GM21528 (cell line): ENCODE measurements around the gene EIF5AL1.
"Not testable (repeated sequence)": the region's sequence is repeated elsewhere in the genome, so short reads cannot be mapped to it uniquely, and the experiment has no call there.

Source experiments
- ATAC-seq: cut with Tn5 transposase; IDR thresholded peaks from one replicate; pipeline ENCODE4 v1.9.1; 2021; ENCODE audit warnings: mild to moderate bottlenecking, moderate library complexity; ENCODE audit not compliant: unreplicated experiment, low FRiP score

The EIF5AL1 gene

DNA sequence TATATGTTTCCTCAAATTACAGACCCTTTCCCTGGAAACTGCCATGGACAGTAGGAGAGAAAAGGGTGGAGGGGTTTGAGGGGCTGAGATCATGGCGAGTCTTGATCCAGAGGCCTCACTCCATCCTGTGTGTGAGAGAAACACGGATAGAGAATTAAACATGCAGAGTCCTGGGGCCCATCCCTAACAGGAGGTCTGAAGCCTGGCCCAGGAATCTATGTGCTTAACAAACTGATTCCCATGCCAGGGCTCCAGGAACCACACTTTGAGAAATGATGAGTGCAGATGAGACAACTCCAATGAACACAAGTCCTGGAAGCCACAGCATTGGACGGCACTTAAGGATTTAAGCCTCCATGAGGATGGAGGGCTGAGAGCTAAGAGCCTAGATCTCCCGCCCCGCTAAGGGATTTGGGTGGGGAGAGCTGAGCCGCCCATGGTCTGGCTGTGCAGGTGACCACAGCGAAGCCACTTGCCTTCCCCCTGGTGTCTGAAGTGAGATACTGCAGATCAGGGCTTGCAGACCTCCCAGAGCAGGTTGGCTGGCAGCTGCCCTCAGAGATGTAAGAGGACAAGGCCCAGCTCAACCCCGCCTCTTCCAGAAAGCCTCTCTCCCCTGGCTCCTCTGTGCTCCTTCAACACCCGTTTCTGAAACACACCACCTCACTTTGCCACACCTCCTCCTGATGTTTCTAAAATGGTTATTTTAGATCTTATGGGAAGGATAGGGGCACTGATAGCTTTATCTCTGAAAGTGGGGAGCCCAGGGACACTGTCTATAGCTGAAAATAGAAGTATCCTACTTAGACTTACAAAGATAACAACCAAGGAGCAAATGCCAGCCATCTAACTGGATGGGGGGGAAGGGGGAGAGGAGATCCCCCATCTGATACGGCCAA is 24.8 kb upstream of the EIF5AL1 start:
- ATAC-seq: peak; percentile 69

DNA sequence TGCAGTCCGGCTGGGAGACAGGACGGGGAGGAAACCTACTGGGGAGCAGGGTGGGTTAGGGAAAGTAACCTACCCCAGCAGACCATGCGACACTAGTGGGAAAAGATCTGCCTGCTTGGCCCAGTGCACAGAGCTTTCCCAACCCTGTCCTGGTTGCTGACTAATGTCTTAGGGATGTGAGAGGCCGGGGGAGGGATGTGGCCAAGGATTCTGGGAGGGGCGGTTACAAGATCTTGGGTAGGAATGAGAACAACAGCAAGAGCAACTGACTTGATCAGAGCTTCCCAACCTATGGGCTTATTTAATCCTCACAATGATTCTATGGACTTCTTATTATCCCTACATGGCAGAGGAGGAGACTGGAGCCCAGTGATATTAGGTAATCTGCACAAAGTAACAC is 24.0 kb upstream of the EIF5AL1 start:
- no peak for ATAC-seq

DNA sequence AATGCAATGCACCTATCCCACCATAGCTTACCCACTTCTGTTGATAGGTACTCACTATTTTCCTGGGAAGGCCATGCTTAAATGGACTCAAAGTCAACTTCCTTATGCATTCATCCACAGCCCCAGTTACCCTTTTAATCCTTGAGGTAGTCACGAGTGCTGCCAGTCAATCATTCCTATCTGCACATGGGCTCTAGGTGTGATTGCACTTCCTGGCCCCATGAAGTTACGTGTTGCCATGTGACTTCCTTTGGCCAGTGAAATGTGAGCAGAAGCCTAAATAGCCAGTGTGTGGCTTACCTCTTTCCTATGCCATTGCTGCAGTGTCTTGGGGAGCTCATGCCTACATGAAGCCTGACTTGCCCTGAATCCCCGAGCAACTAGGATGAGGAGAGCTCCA is 23.5 kb upstream of the EIF5AL1 start:
- no peak for ATAC-seq

DNA sequence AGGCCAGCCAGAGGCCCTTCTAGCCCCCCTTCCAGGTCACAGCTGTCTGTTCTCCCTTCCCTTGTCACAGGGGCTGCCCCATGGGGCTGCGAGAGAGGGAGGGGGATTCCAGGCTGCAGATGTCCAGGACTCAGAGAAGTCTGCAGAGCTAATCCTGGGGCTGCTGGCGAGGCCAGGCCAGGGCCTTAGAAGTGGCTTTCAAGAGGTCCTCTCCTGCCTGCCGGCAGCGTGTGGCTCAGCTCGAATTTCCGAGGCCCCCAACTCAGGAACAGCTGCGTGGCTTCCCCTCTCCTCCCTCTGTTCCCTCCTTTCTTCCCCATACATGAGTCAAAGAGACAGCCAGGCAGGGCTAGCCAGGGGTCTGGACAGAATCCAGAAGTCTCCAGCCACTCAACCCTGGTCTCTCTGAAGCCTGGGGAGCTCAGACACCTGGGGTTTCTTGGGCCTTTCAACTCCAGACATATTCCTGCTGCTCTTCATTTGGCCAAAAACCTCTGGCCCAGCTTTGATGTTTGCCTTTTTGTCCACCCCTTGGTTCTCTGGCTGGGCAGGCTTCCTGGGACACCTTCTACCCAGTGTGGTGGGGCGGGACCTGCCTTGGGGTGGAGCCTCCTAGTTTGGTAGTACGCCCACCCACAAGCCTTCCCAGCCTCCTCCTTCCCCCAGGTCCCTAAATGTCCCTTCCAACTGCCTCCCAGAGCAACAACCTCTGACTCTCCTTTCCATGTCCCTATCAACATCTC is 21.8 kb upstream of the EIF5AL1 start:
- ATAC-seq: no peak

DNA sequence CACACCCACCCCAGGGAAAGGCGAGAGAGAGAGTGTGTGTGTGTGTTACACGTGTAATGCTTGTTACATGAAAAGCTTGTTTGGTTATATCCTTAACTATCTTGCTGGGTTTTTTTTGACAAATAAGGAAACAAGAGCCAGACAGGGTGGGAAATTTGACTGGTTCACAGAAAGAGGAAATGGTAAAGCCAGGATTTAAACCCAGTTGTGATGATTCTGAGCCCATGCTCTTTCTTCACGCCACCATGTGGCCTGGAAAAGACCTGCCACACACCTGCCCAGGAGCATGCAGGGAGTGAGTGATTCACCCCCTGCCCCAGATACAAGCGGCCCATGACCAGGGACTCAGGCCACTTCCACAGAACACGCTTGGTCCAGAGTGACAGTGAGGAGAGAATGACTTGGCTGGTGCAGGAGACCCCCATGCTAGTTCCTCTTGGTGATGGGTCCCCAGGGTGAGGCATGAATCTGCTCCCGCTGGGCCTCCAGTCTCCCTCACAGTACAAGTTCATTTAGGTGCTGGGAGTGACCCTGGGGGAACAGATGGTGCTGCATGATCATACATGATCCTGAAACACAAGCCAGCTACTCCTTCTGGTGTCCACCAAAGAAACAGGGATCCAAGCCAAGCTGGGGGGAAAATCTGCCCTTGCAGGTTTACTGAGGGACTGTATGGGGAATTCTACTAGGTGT is 21.0 kb upstream of the EIF5AL1 start:
- ATAC-seq: no peak

DNA sequence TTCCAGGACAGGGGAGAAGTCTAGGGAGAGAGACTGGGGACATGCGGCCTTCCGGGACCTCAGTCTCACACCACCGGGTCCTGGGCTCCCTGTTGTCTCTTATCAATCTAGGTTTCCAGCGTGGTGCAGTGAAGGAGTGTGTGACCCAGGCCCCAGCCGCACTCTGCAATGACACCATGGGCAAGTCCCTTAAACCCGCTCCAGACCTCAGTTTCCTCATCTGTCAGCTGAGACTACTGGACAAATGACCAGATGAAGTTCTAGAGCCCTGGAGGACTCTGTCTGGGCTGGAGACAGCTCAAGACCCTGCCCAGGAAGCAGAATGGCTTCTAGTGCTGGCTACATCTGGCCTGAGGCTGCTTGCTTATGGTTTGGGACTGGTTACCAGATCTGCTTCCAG is 20.1 kb upstream of the EIF5AL1 start:
- ATAC-seq: no peak

DNA sequence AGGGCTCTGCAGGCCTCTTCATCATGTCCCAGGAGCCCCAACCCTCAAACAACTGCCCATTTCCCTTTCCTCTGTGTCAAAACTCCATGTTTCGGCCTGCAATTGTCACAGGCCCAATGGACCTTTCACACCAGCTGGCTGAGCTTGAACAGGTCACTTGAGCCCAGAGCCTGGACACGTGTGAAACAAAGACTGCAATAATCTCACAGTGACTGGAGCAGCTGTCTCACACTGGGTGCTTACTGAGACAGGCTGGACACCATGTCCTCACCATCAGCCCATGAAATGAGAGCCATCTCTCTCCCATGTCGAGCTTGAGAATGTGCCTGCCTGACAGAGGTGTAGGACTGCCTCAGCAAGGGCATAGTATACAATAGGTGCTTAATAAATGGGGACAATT is 19.5 kb upstream of the EIF5AL1 start:
- ATAC-seq: no peak

DNA sequence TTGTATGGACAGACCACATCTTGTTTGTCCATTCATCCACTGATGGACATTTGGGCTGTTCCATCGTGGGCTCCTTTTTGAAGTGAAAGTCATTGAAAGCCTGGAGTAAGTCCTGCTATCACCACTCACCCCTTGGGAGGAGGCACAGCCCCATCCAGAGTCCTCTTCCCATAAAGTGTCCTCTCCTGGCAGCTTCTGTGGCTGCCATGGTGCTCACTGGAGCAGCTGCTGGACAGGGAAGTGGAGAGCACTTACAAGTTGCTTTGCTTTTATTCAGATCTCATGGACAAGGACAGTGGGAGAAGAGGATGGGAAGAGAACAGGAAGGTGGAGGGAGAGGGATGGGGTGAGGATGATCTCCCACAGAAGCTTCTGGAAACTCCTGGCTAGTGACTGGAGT is 18.5 kb upstream of the EIF5AL1 start:
- ATAC-seq: no peak

DNA sequence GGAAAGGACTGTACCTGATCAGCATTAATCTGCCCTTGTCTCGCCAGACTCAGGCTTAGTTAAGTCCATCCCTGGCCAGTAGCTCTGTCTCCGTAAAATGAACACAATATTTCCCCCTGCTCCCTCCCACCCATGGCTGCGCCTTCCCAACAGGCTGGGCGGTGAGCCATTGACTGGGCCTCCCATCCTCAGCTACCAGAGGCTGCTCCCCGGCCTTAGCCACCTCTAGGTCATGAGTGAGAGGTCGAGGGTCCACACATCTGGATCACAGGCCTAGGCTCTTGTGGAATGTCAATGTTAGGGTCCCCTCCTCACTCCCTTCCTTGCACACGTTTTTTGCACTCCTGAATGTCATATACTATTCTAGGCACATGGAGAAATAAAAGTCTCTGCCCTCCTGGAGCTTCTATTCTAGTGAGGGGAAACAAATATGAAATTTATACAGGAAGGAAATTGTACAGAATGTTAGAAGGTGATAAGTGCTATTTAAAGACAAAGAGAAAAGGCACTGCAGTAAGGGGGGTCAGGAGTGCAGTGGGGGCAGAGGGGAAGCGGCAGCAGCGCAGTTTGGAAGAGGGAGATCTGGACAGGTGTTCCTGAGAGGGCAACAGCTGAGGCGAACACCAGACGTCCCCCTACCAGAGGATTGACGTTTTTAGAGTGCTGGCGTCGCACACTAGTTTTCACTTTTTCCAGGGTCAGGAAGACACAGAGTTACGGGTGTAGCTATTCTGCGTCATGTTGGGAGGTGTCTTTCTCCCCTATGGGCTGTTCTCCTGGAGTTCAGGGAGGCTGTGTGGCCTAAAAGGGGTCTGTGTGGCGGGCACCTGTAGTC is 17.2 kb upstream of the EIF5AL1 start:
- ATAC-seq: no peak

DNA sequence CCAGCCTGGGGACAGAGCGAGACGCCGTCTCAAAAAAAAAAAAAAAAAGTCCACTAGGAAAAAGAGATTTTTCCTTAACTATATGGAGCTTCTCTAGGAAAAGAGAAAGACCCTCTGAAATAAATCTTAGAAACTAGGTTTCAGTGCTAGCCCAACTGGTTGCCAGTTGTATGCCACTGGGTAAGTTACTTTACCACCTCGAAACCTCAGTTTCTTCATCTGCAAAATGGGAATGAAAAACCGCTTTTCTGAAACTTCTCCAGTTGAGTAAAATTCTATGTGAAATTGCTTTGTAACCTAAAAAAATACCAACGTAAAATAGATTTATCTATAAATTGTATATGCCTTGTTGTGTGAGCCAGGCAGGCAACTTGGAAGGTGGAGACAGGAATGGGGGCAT is 16.5 kb upstream of the EIF5AL1 start:
- no peak for ATAC-seq

DNA sequence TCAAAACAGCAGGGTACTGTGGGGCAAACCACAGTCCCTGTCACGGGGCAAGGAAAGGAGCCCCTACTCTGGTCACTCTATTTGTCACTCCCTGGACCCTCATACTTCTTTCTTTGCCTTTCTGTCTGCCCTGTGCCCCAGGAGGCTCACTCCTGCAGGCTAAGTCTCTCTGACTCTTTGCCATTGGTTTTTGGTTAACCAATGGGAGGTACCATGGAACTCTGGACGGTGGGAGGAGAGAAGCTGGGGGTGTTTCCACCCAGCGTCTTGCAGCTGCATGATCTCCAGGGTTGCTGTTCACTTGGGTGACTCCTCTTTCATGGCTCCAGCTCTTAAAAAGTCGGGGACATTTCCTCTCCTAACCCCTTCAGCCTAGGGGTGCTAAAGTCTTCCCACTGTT is 15.4 kb upstream of the EIF5AL1 start:
- ATAC-seq: no peak

DNA sequence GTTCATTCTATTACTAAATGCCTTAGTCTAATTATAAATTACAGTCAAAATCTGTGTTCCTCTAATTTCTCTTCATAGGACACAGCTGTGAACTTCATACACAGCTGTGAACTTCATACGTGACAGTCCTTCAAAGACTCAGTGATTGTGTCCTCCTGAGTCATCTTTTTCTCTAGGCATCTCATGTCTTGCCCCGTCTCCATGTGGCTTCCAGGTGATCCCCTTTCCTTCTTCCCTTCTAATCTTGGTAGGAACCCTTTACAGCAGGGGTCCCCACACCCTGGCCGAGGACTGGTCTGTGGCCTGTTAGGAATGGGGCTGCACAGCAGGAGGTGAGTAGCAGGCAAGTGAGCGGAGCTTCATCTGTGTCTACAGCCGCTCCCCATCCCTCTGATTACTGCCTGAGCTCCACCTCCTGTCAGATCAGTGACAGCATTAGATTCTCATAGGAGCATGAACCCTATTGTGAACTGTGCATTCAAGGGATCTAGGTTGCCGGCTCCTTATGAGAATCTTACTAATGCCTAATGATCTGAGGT is 14.0 kb upstream of the EIF5AL1 start:
- no peak for ATAC-seq

DNA sequence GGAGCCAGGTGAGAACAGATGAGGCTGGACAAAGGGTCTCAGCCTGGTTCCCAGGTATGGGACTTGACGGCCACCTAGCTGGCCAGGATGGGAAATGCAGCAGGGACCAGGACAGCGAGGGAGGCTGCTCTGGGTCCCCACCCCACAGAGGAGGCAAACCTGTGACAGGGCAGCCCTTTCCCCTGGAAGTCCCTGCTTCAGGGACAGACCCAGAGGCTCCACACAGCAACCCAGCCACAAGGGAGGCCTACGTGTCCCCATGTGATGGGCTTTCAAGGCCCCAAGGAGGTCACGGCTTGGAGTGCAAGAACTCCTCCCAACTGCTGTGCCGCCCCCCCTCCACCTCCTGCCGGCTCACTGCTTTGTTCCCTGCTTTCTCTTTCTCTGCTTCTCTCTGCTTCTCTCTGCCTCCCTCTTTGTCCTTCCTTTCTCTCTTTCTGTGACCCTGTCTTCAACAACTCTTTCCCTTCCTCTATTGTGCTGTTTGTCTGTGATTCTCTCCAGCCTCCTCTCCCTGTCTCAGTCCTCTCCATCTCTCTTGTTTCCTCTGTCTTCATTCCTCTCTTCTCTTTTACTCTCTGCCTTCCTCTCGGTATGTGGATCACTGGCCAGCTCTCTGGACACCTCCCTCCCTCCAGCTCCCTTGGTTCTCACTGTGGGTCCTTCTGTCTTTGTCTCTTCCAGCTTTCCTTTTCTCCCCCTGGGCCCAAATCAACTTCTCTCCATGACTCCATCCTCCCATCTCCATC is 9.6 kb upstream of the EIF5AL1 start:
- ATAC-seq: no peak

DNA sequence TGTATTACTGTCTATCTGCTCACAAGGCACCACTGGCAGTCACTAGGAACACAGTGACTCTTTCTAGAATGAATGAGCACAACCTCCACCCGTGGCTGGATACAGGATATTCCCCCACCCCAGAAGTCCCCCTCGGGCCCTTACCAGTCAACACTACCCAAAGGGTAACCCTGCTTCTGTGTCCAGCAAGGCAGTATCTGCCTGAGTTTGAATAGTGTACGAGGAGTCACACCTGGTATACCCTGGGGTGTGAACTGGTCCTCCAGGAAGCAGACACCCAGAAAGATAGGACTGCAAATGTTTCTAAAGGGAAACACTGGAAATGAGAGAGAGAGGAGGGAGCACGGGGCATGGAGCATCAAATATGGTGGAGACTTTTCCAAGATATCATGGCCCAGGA is 8.5 kb upstream of the EIF5AL1 start:
- ATAC-seq: not testable (repeated sequence)

DNA sequence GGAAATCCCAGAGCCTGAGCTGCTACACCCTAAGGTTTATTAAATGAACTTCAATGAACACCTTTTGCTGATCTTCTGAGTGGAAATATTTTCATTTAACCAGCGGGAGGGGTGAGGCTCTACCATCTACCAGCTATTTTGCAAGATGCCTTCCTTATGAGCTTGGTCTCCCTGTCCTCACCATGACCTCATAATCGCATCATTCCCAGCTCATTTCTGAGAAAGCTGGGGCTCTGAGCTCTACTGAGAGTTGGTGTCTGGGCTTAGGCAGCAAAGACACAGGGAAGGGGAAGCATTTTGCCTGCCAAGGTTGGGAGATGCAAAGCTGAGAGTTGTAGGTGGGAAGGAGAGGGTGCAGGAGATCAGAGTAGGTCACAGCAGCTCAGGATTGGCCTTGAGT is 7.8 kb upstream of the EIF5AL1 start:
- ATAC-seq: not testable (repeated sequence)

DNA sequence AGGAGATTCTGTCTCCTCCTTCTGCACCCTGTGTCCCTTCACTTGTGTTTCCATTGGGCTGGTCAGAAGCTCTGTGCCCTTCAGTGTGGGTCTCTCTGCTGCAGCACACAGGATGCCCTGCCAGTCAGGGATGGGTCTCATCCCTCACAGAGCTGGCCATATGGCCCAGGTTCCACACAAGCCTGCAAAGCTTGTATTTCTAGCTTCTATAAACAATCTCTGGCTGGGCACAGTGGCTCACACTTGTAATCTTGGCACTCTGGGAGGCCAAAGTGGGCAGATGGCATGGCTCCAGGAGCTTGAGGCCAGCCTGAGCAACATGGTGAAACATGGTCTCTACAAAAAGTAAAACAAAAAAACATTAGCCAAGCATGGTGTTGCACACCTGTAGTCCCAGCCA is 7.0 kb upstream of the EIF5AL1 start:
- ATAC-seq: not testable (repeated sequence)

DNA sequence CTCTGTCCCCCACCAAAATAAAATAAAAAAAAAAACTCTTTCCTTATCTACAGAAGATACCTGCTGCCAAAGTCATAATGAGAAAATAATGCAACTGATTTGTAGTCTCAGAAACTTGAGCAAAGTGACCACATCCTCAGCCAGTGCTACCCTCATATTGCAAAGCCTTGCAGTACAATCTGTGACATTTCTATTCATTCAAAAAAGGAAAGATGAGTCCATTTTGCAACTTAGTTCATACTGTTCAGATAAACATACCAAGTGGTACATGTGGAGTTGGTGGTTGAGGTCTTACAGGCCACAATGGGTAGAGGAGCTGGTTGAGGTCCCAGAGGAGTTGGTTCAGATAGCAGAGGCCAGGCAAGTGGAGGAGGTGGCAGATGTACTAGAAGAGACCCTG is 6.5 kb upstream of the EIF5AL1 start:
- ATAC-seq: no peak

DNA sequence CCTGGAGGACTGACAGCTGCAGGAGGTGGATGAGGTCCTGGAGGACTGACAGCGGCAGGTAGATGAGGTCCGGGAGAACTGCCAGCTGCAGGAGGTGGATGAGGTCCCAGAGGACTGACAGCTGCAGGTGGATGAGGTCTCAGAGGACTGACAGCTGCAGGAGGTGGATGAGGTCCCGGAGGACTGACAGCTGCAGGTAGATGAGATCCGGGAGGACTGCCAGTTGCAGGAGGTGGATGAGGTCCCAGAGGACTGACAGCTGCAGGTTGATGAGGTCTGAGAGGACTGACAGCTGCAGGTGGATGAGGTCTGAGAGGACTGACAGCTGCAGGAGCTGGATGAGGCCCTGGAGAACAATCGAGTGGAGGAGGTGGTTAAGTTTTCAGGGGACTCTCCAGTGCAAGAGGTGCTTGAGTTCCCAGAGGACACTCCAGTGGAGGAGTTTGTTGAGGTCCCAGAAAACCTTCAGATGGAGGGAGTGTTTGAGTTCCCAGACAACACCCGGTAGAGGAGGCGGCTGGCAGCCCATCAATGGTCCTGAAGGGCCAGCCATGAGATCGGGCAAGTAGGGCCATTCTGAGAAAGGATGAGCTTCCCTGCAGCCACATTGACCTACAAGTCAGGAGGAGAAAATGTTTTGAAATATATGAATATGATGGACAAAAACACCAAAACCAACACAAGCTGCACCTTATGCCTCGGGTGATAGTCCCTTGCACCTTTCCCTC is 4.7 kb upstream of the EIF5AL1 start:
- ATAC-seq: no peak

DNA sequence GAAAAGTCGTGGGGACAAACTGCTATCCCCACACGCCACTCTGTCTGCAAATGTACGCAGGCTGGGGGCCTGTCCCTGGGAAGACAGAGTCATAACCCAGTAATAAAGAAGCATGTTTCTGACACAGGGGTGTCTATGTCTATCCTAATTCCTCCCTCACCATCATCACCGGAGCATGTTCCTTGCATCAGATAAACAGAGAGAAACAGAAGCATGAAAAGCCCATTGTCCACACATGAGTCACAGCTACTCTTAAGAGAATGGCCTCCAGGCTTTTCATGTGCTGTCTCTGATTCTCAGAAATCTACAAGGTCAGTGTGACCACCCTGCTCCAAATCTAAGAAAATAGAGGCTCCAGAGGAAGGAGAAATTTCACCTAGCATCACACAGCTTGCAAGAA is 4.1 kb upstream of the EIF5AL1 start:
- not testable (repeated sequence) for ATAC-seq
